NCI-H128 (cell line): Measurements from ENCODE around the gene ZNF236.

Source experiments
- DNase-seq: peaks from one replicate; lab custom pipeline; 2025; ENCODE audit not compliant: unreplicated experiment; lab: John Stamatoyannopoulos, UW

The ZNF236 gene

DNA sequence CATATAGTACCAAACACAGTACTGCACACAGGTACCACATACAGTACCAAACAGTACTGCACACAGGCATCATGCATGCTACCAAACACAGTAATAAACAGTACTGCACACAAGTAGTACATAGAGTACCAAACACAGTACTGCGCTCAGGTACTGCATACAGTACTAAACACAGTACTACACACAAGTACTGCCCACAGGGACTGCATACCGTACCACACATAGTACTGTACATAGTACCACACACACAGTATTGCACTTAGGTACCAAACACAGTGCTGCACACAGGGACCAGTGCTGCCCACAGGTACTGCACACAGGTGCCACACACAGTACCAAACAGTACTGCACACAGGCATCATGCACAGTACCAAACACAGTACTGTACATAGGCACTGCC is 74.9 kb downstream of the ZNF236 start:
- no peak for DNase-seq

DNA sequence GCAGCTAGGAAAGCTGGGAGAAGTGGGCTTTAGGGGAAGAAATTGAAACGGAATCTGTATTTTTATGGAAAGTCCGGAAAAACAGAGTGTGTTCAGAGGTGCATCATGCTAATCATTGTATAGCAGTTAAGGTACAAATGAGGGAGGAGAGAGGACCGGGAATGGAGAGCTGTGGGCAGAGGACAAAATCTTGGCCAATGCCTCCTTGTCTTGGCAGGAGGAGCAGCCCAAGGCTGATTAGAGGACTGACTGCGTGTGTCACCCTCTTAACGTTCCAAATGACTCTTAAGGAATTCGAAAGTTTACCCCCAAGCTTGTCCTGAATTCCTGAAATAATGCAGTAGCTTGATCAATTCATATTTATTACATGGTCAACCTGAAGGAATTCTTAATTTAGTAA is 81.0 kb downstream of the ZNF236 start:
- DNase-seq = no peak

DNA sequence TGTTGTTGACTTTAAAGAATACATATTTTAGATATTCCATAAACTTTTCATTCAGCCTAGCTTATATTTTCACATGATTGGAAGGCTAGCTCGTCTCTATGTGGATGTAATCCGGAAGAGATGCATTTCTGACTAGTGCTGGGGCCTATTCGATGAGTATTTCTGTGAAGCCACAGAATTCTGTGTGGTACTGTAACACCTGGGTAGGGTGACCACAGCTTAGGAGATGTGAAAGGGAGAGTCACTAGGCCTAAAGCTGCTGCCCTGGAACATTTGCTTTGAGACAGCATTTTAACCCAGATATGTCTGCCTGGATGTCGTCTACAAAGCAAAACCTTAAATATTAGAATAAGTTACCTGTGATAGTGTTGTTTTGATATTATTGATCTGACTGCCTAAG is 83.5 kb downstream of the ZNF236 start:
- DNase-seq = no peak

DNA sequence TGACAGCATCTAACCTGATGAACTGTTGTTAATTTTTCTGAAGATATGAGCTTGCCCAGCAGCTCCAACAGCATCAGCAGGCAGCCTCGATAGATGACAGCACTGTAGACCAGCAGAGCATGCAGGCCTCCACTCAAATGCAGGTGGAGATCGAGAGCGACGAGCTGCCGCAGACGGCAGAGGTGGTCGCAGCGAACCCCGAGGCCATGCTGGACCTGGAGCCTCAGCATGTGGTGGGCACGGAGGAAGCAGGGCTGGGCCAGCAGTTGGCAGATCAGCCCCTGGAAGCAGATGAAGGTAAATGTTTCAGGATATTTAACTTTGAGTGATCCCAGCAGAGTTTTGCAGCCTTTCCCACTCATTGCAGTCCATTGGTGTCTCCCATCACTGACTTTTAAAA is 85.9 kb downstream of the ZNF236 start:
- no peak for DNase-seq

DNA sequence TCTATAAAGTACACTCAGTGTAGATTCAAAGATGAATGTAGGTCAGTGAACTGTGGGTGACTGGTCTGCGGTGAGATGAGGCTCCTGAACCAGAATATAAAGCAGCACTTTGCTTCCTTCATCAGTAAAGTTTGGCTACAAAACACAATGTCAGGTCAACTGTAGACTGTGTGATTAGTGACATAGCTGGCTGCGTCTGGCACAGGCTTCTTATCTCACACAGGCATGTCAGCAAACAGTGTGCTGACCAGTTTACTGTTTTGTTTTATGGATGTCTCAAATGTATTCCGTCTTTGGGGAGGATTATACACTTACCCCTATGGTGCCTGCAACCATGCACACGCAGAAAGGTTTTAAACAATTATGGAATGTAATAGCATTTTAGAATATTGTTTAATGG is 87.1 kb downstream of the ZNF236 start:
- DNase-seq = no peak

DNA sequence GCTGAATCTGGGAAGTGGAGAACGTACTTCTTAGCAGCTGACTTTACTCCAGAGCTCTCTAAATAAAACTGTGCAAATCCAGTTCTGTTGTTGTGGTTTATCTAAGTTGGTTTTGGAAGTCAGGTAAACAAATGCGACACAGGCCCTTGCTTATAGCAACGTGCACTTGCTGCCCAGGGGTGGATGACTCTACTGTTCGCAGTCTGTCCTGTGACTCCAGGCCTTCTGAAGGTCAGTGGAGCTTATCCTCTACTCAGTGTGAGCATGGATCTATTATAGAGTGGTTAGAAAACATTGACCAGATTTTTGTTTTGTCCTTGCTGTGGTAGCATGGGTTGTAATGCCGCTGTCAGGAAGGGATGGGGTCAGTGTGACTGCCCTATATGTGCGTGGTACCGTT is 89.1 kb downstream of the ZNF236 start:
- no peak for DNase-seq

DNA sequence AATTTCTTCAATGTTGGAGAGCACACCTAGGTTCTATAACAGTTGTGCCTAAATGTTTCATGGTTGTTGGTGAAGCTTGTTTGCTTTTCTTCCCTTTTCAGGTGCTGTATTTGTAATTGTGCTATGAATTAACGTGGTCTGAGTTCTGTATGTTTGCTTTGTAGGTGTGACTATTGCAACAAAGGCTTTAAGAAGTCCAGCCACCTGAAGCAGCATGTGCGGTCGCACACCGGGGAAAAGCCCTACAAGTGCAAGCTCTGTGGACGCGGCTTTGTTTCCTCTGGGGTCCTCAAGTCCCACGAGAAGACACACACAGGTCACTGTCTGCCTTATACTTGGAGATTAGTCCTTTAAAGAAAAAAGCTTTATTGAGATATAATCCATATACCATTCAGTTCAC is 91.2 kb downstream of the ZNF236 start:
- no peak for DNase-seq

DNA sequence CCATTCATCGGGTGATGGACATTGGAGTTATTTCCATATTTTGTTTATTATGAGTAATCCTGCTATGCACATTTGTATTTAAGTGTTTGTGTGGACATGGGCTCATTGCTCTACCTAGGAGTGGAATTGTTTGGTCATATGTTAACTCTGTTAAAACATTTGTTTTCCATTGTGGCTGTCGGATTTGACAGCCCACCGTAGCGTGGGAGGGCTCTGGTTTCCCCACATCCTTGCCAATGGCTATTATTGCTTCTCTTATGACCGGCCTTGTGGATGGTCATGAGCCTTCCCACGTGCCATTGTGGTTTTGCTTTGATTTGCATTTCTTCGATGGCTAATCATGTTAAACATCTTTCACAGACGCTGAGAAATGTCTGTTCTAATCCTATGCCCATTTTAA is 92.0 kb downstream of the ZNF236 start:
- no peak for DNase-seq

DNA sequence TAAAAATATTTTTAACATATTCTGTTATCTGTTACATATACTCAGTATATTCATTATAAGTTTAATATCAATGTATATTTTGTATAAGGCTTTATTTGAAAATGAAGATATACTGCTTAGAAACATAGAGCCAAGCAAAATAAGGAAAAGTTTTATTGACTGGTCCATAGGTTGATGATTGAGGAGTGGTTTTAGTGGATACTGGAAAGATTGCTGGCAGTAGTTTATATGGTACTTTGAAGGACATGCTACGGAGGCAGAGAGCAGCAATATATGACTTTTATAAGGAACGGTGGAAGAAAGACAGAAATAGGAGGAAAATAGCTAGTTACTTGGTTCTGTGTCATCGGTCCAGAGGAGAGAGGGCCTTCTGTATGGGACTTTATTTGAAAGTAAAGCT is 92.4 kb downstream of the ZNF236 start:
- DNase-seq = no peak

DNA sequence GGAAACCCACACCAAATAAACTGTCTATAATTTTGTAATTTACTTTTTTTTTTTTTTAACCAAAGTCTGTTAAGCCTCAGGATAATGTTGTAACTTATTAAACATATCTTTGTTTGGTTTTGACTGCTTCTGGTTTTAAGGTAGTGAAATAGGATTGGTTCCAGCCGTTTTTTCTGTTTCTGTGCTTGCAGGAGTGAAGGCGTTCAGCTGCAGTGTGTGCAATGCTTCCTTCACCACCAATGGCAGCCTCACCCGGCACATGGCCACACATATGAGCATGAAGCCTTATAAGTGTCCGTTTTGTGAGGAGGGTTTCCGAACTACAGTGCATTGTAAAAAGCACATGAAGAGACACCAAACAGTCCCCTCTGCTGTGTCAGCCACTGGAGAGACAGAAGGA is 93.1 kb downstream of the ZNF236 start:
- no peak for DNase-seq

DNA sequence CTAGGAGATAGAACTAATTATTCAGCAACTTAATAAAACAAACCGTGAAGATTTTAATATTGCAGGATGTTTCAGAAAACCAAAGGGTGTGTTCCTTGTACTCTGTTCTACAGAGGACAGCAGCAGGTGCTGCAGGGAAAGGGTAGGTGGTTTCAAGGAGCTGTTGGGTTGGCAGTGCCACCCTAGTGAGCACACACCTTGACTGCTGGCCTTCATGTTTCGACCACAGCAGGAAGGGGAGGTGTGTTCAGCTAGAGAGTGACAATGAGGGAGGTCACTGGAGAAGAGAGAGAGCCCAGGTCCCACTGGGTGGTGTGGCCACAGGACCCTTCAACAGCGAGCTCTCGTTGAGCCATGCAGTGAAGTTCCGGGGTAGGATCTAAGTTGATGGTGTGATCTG is 98.6 kb downstream of the ZNF236 start:
- DNase-seq = no peak

DNA sequence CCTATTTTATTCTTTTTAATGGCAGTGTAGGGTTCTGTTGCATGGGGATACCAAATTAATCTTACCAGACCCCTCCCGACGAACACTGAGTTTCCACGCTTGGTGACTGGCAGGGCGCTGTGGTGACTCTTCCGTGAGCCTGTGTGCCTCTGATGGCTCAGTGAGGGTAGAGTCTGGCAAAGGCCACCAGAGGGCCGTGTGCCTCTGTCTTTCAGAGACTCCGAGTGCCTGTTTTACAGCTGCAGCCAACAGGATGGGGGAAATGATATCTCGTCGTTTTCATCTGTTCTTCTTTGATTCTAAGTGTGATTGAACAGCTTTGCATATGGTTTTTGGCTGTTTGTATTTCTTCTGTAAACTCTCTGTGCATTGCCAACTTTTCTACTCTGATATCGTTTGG is 99.8 kb downstream of the ZNF236 start:
- peak; percentile 29 for DNase-seq

DNA sequence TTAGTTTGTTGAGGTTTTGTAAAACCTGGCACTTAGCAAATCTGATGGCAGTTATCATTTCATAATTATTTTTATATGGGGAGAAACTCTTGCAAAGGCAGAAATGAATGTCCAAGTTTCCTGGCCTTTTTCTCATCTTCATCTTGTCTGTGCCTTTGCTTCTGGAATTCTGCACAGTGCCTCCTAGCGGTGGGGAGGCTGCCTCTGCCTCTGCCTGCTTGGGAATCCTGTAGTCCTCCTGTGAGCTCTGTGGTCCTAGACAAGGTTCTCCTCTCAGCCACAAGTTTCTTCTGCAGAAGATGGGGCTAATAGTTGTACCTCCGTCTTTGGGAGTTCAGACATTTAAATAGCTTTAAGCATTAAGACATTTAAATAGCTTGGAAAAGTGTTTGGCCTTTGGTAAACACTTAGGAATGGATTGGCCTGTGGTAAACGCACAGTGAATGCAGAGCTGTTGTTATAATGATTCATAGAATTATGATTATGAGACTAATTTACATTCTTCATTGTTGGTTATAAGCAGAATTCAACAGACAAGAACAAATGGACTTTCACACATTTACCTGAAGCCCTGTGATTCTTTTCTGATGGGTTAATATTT is 101.2 kb downstream of the ZNF236 start:
- no peak for DNase-seq

DNA sequence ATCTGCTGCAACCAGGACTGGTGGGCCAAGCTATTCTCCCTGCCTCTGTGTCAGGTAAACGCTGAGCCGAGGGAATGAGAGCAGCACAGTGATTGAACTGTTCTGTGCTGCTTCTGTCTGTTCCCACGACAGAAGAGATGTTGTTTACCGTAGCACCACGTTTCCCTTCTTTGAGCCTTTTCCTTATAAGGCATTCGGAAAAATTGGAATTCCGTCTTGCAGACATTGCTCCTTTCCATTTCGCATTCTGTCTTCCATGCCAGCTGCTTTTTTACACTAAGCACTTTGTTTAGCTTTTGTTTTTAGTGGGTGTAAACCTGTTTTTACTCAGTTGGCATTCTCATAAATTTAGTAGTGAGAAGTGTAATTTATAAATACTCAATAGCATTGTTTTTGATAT is 103.1 kb downstream of the ZNF236 start:
- DNase-seq = no peak

DNA sequence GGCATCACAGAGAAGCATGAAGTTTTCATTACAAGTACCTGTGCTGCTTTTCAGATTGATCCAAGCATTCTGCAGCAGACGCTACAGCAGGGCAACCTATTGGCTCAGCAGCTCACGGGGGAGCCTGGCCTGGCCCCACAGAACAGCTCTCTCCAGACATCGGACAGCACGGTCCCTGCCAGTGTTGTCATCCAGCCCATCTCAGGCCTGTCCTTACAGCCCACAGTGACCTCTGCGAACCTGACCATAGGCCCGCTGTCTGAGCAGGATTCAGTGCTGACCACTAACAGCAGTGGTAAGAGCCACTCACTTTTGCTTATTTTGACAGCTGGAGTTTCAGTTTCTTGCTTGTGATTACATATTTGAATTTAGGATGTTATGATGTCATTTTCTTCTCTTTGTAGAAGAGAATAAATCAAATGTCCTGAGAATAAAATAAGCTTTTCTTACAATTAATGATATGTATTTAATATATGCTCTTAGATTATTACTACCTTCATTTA is 104.9 kb downstream of the ZNF236 start:
- no peak for DNase-seq

DNA sequence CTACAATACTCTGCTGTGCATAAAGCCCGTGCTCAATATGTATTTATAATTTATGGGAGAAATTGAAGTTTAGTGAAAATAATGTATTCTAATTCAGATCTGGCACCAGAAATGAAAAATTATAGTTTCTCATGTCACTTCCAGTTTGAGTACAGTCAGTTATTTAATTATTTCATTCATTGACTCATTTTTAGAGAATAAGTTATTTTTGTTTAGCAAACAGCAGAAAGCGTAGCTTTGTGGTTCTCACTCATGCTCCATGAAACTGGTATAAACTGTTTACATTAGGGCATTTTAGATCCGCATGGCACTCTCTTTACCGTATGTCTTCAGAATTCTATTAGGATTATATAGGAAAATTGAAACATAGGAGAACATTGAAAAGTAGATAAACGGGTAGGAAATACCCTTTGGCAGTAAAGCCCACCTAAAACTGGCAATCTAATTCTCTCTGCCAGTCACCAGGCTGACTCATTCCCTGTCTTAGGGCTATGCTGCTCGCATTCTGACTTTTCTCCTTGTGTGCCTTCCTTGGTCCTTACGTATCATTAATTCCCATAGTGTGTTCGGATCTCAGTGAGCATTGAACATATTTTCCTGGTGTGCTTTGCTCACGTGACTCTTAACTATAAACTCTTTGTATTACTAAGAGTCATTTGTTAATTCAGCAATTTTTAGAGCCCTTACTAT is 106.0 kb downstream of the ZNF236 start:
- no peak for DNase-seq

DNA sequence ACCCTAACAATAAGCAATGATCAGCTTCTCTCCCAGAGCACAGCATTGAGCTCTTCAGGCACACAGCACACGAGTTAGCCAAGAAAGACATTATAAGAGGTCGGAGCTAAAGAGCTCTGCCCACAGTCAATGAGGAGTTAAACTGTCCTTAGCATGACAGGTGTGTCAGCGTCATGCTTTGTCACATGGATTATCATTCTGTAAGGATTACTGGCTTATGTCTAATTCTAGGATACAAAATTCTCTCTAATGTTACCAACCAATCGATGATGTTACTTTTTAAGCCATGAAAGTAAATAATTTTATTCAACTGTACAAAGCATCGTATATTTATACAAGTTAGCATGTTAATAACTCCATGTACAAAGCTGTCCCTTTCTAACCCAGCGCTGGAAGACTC is 108.8 kb downstream of the ZNF236 start:
- no peak for DNase-seq

DNA sequence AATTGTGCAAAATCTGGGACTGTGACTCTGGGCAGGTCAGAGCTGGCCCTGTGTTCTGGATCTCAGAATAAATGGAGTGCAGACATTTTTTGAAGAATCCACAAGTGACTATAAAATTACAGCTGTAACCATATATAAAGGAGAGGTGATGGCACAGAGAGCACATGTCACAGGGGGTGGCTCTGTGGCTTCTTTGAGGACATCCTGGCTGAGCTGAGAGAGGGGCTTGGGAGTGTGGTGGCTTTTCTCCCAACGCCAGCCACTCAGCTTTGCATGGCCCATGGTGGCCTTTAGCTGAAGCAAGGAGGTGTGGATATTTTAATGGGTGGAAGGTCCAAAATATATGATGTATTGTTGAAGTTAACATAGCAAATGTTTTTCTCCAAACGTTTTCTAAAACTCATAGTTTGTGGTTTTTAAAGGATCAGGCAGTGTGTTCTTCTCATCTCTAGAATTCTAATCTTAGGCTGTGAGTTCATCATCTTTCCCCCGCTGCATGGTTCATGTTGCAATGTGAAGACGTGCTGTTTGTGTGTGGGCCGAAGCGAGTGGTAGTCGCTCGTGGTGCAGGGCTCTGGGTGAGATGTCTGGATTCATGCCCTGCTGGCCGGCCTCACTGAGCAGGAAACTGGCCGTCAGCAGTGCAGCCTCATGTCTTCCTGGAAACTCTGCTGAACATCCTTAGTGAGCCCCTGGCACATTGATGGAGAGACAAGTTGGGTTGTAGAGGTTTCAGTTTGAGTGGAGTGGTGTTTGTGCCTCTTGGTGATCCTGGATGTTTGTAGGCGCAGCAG is 109.9 kb downstream of the ZNF236 start:
- no peak for DNase-seq

DNA sequence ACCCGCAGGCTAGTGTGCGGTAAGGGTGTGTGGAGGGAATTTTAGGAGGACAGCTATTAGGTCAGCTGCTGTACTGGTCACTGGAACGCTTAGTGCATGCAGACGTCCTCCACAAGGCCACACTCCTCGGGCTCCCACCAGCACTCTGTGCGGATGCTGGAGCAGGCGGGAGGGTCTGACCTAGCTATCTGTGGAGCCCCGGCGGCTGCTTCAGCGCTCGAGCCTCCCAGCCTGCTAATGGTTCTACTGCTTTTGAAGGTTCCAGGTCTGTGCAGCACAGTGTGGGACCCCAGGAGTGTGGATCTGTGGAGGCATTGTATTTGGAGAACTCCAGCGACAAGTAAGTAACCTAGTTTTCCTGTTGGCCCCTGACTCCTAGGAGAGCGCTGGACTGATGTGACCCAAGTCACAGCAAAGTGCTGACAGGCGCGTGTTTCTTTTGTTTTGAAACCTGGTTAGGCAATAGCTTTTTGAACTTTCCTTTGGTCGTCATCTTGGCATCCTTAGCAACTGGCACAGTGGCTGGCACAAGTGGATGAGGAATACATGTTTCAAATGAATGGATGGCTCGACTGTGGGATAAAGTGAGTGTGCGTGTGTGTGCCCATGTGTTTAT is 113.5 kb downstream of the ZNF236 start:
- DNase-seq = no peak

DNA sequence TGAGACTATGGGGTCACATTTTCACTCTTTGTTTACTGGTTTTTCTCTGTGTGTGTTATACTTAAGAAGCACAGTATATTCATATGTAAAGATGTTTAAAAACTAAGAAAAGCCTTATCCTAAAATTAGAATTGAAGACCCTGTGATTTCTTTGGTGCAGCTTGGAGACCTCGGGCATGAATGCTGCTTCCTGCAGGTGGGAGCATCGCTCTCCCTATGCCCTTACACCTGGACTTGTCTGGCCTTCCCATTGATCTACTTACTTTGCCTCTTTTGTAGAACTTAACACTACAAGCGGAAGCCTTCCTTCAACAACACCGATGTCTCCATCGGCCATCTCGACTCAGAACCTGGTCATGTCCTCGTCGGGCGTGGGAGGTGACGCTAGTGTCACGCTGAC is 114.5 kb downstream of the ZNF236 start:
- no peak for DNase-seq

DNA sequence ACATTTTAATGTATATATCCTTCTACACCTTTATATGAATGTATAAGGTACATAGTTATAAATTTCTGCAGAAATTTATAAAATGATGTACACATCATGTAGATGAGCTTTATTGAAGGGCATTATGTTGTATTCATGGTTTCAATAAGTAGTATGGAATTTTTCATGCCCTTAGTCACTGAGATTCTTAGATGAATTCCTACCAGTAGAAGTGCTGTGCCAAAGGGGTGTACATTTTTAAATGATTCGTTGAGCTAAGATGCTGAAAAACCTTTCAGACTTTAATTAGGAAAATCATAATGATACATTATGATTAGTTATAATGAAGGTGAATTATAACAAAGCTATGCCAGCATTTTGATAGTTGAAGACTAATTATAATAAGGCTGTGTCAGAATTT is 115.2 kb downstream of the ZNF236 start:
- no peak for DNase-seq

DNA sequence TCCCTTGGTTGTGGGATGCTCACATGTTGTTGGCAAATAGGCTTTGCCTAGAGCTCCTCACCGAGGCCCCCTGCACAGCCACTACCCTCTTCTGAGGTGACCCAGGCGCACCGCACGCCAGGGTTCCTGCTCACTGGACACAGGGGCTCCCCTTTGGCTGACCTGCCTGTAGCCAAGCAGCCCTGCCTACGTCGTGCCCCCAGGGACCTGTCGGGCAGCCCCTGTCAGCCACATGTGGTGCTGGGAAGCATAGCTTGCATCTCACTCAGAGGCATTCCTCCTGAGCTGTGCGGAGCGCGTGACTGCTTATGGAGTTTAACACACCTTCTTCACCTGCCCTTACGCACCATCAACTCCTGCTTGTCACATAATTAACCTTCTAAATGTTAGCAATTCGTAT is 116.3 kb downstream of the ZNF236 start:
- no peak for DNase-seq
